ENCODE data around the gene CAMKV.

The CAMKV gene

DNA sequence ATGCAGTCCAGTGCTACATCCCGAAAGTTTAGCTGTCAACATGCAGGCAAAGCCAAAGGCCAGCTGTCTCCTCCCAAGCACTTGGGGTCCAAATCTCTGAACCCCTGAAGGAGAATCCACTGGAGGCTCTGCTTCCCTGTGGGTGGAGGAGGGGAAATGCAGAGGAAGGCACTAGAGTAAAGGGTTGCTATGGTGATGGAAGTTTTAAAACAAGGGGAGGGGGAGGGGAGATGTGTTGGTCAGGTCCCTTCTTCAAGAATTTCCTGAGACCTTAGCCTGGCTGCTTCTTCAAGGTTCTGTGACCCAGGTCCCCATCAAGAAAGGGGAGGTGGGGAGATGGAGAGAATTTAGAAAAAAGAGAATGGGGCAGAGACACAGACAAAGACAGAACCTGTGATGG, 2.3 kb downstream of the CAMKV start:
- in situ Hi-C loops (cut with HindIII; ENCODE audit: low pct_ligation_motif_present, low sequenced_read_pairs): no loop called here
- TF ChIP-seq CTCF (IDR thresholded peaks at IDR 0.05; ENCODE audit: low read depth, low read length, missing control alignments): no peak
- Histone ChIP-seq H3K36me3 (replicated peaks) (no peaks in the 10 kb centered on the region), H3K4me3 (ENCODE audit: low read depth, low read length) (no peak overlapping the region), H3K27me3 (replicated peaks) (peaks cover 28% of the 10 kb centered on the region), H3K27ac (no peak overlapping the region)
- no peak for DNase-seq

GRCh38 chr3:49865198-49865784, 4.4 kb downstream of the CAMKV start:
- in situ Hi-C loops (cut with HindIII; ENCODE audit: low pct_ligation_motif_present, low sequenced_read_pairs): no loop called here
- Histone ChIP-seq H3K27ac (no peak overlapping the region), H3K27me3 (replicated peaks) (peaks cover 22% of the 10 kb centered on the region), H3K4me3 (ENCODE audit: low read depth, low read length) (no peak overlapping the region), H3K36me3 (replicated peaks) (no peaks in the 10 kb centered on the region)
- TF ChIP-seq CTCF (IDR thresholded peaks at IDR 0.05; ENCODE audit: low read depth, low read length, missing control alignments): no peak
- DNase-seq: no peak

- no peak for DNase-seq
- no peak overlapping the region for H3K4me3 ChIP-seq (ENCODE audit: low read depth, low read length)
- in situ Hi-C loops (cut with HindIII; ENCODE audit: low pct_ligation_motif_present, low sequenced_read_pairs): no loop called here
- no peak for TF ChIP-seq CTCF (IDR thresholded peaks at IDR 0.05; ENCODE audit: low read depth, low read length, missing control alignments)
- H3K36me3 ChIP-seq (replicated peaks): no peaks in the 10 kb centered on the region
- H3K27ac ChIP-seq: no peak overlapping the region
- H3K27me3 ChIP-seq (replicated peaks): peaks cover 15% of the 10 kb centered on the region
Measured at GRCh38 chr3:49864505-49864904, 5.2 kb downstream of the CAMKV start.

GRCh38 chr3:49859576-49860305, 10.0 kb downstream of the CAMKV start:
- no peaks in the 10 kb centered on the region for H3K27me3 ChIP-seq (replicated peaks)
- H3K36me3 ChIP-seq (replicated peaks): no peaks in the 10 kb centered on the region
- no peak overlapping the region for H3K27ac ChIP-seq
- in situ Hi-C loops (cut with HindIII; ENCODE audit: low pct_ligation_motif_present, low sequenced_read_pairs): no loop called here
- TF ChIP-seq CTCF (IDR thresholded peaks at IDR 0.05; ENCODE audit: low read depth, low read length, missing control alignments): no peak
- no peak overlapping the region for H3K4me3 ChIP-seq (ENCODE audit: low read depth, low read length)
- DNase-seq: no peak

GRCh38 chr3:49856181-49857005, 13.3 kb downstream of the CAMKV start, which contains the start of gene TRAIP:
Gene TRAIP, minus strand, starts transcription at chr3:49856564. Its CDS starts 111 bp downstream, at chr3:49856453.
- in situ Hi-C loops (cut with HindIII; ENCODE audit: low pct_ligation_motif_present, low sequenced_read_pairs): no loop called here
- peak within 1 kb of the TSS; percentile 78 for H3K4me3 ChIP-seq (ENCODE audit: low read depth, low read length)
- no peaks in the 10 kb centered on the region for H3K36me3 ChIP-seq (replicated peaks)
- peak; percentile 89 for DNase-seq
- peak; percentile 3 for TF ChIP-seq CTCF (IDR thresholded peaks at IDR 0.05; ENCODE audit: low read depth, low read length, missing control alignments)
- H3K27me3 ChIP-seq (replicated peaks): no peaks in the 10 kb centered on the region
- H3K27ac ChIP-seq: no peak within 1 kb of the TSS
